GM12878 (cell line): Measurements from ENCODE around the gene LRRC2. TPM values are rescaled to one million over a fixed set of nuclear protein-coding genes. Genes with fewer than 3 reads are reported as not detected.

Experiments used
- ATAC-seq: fragments of 200-7000 bp; cut with Tn5 transposase; 3 replicates; pipeline ENCODE4 v1.9.1; 2020; ENCODE audit warnings: mild to moderate bottlenecking, moderate library complexity
- BruUV-seq: library from RNA; stranded (reverse); fragments of 400-500 nt; replicated peaks from 2 replicates; lab custom pipeline; 2021; lab: Mats Ljungman, UMichigan
- CTCF ChIA-PET: fragments of 300-600 bp; sonication (Branson Sonifier 250); formaldehyde crosslinking; extraction: SDS; loops from one replicate; lab custom pipeline; 2021; ENCODE audit warnings: inconsistent platforms; lab: Yijun Ruan, JAX
- POLR2A ChIA-PET: fragments of 350-600 bp; formaldehyde crosslinking; extraction: SDS; loops from one replicate; lab custom pipeline; 2021; ENCODE audit warnings: inconsistent platforms; lab: Charles Lee
- RAD21 ChIA-PET: fragments of 300-600 bp; sonication (Branson Sonifier 250); formaldehyde crosslinking; loops from one replicate; lab custom pipeline; 2023; ENCODE audit warnings: antibody characterized with exemption; ENCODE audit not compliant: unreplicated experiment; lab: Charles Lee
- SMC1A ChIA-PET: fragments of 300-600 bp; sonication (Branson Sonifier 250); formaldehyde crosslinking; loops from one replicate; lab custom pipeline; 2023; ENCODE audit not compliant: unreplicated experiment, uncharacterized antibody; lab: Charles Lee
- DNase-seq: peaks from one replicate; pipeline ENCODE4 v3.0.0-alpha.2; 2011; ENCODE audit warnings: low read depth, low spot score
- FAIRE-seq: peaks from 3 replicates; lab custom pipeline; 2011; peaks lifted over from hg19 to GRCh38; lab: Jason Lieb, UNC
- H2AFZ ChIP-seq: 2 replicates; pipeline ENCODE4 v1.6.0; 2011; ENCODE audit warnings: low read depth, low read length, control low read depth; ENCODE audit not compliant: control insufficient read depth
- H3K27ac ChIP-seq: 2 replicates; pipeline ENCODE4 v1.5.1; 2011; ENCODE audit warnings: control low read depth; ENCODE audit not compliant: control insufficient read depth, insufficient read depth
- H3K27me3 ChIP-seq, 2 experiments: replicated peaks in 1 of 2; 2 replicates each; pipeline versions ENCODE4 v1.6.0 to v1.6.1; 2011; ENCODE audit warnings: low read length in 1 of 2; ENCODE audit not compliant: control insufficient read depth in 2 of 2, insufficient read depth in 2 of 2
- H3K36me3 ChIP-seq, 2 experiments: 2 replicates each; pipeline ENCODE4 v1.5.1; 2011; ENCODE audit warnings: low read length in 1 of 2; ENCODE audit not compliant: control insufficient read depth in 2 of 2, insufficient read depth in 2 of 2
- H3K4me1 ChIP-seq: 2 replicates; pipeline ENCODE4 v1.6.1; 2011; ENCODE audit warnings: mild to moderate bottlenecking, low read length, moderate library complexity, mixed read lengths; ENCODE audit not compliant: control insufficient read depth, insufficient read depth
- H3K4me2 ChIP-seq: 2 replicates; pipeline ENCODE4 v1.6.0; 2011; ENCODE audit warnings: control low read depth; ENCODE audit not compliant: control insufficient read depth, insufficient read depth
- H3K4me3 ChIP-seq: fragments of 200-600 bp; sonication (generic); 2 replicates; pipeline ENCODE4 v1.5.1; 2016
- H3K79me2 ChIP-seq: 2 replicates; pipeline ENCODE4 v1.6.0; 2011; ENCODE audit warnings: low read length; ENCODE audit not compliant: control insufficient read depth, insufficient read depth
- H3K9ac ChIP-seq: 2 replicates; pipeline ENCODE4 v1.8.0; 2011; ENCODE audit warnings: low read length, control low read depth, mixed read lengths; ENCODE audit not compliant: control insufficient read depth, insufficient read depth
- H3K9me3 ChIP-seq: replicated peaks from 3 replicates; pipeline ENCODE4 v1.5.1; 2011; ENCODE audit warnings: mild to moderate bottlenecking, low read length; ENCODE audit not compliant: control insufficient read depth, insufficient read depth
- H4K20me1 ChIP-seq: 2 replicates; pipeline ENCODE4 v1.6.0; 2011; ENCODE audit not compliant: control insufficient read depth, insufficient read depth
- BHLHE40 ChIP-seq, 2 experiments: fragments of 450-650 bp in 1 of 2; IDR thresholded peaks; 2 replicates each; pipeline ENCODE4 v1.6.1; 2011 to 2017; ENCODE audit warnings: low read depth in 2 of 2, borderline replicate concordance in 1 of 2, improper control_type of control experiment in 1 of 2, low read length in 1 of 2, mild to moderate bottlenecking in 1 of 2
- CHD1 ChIP-seq: IDR thresholded peaks from 2 replicates; pipeline ENCODE4 v1.6.1; 2012; ENCODE audit warnings: low read depth, low read length, improper control_type of control experiment
- EP300 ChIP-seq, 2 experiments: fragments of 150-350 bp in 1 of 2; IDR thresholded peaks; 2 replicates each; pipeline ENCODE4 v1.6.1; 2011 to 2012; ENCODE audit warnings: low read depth in 2 of 2, low read length in 2 of 2, borderline replicate concordance in 1 of 2, improper control_type of control experiment in 1 of 2, inconsistent platforms in 1 of 2; ENCODE audit not compliant: control insufficient read depth in 1 of 2
- FOXK2 ChIP-seq: fragments of 450-650 bp; IDR thresholded peaks from 2 replicates; pipeline ENCODE4 v1.6.1; 2017; ENCODE audit warnings: mild to moderate bottlenecking, moderate library complexity
- GABPA ChIP-seq: IDR thresholded peaks from 2 replicates; pipeline ENCODE4 v1.6.1; 2014; ENCODE audit warnings: antibody characterized with exemption, low read depth, mild to moderate bottlenecking, inconsistent platforms
- NBN ChIP-seq: fragments of 450-650 bp; IDR thresholded peaks from 2 replicates; pipeline ENCODE4 v1.6.1; 2016
- ZNF217 ChIP-seq: fragments of 450-650 bp; IDR thresholded peaks from 2 replicates; pipeline ENCODE4 v1.6.1; 2017; ENCODE audit warnings: antibody characterized with exemption, mild to moderate bottlenecking
- WGBS: methylation state at CpG from one replicate; pipeline ENCODE4 v1.1.6; 2016; ENCODE audit warnings: low lambda C conversion rate; ENCODE audit not compliant: insufficient replicate concordance, insufficient coverage; ENCODE audit errors: missing lambda C conversion rate; 5-methylcytosine and 5-hydroxymethylcytosine counted together
- in situ Hi-C: fragments of 300-500 bp; cut with MboI; formaldehyde crosslinking; loops from 9 replicates; pipeline ENCODE4 v1.14.3; 2018; ENCODE audit warnings: mixed read lengths
- intact Hi-C: fragments of 100-400 bp; cut with micrococcal nuclease; formaldehyde crosslinking; loops from one replicate; pipeline ENCODE4 v1.14.2; 2022; ENCODE audit not compliant: unreplicated experiment
- polyA plus RNA-seq, 11 experiments: library from polyadenylated mRNA; depleted of rRNA in 4 of 11; unstranded in 6 of 11; stranded (reverse) in 5 of 11; fragments of >200 nt; fragmentation: Nextera tagmentation in 4 of 11; fragmentation: Illumina TruSeq in 1 of 11; extraction: Ambion mirVana in 4 of 11; extraction: Trizol in 1 of 11; gene quantifications; 1 replicate in 1 of 11; 2 replicates in 10 of 11; pipeline versions ENCODE4 v1.2.1 to v1.2.3, GENCODE V29; 2011 to 2016; ENCODE audit warnings: inconsistent platforms in 2 of 11, missing spikeins in 2 of 11, low read depth in 1 of 11
- total RNA-seq, 4 experiments: library from RNA; depleted of rRNA in 3 of 4; stranded (reverse); fragments of >200 nt in 3 of 4; fragmentation: Illumina TruSeq in 1 of 4; extraction: Trizol in 1 of 4; gene quantifications; 2 replicates each; pipeline versions ENCODE4 v1.2.1 to v1.2.3, GENCODE V29; 2013 to 2021
- TF ChIP-seq, protein P1 (sequence below): IDR thresholded peaks from 2 replicates; pipeline ENCODE4 v1.6.1; 2012; ENCODE audit warnings: low read depth, low read length, improper control_type of control experiment

The LRRC2 gene
- total and polyA plus RNA-seq, 10 of the 15 experiments (the other 5 are each of a cell fraction or from before 2014, with no cell fraction given): not detected

DNA sequence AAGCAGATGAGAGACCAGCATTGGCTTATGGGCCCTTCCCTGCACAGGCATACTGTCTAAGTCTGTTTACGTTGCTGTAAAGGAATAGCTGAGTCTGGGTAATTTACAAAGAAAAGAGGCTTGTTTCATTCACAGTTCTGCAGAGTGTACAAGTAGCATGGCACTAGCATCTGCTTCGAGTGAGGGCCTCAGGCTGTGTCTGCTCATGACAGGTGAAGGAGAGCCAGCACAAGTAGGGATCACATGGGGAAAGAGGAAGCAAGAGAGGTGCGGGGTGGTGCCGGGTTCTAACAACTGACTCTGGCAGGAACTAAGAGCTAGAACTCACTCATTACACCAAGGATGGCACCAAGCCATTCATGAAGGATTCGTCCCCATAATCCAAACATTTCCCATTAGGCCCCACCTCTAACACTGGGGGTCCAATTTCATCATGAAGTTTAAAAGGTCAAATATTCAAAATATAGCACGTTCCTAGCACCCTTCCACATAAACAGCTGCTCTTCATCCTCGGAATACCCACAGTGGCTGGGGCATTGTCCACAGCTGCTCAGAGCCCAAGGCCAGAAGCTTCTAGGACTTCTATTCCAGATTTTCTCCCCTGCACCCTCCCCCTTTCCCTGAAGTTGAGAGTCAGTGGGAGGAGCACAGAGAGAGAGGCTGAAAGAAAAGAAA lies 62.8 kb downstream of the LRRC2 start:
- Histone ChIP-seq H3K36me3 (no peaks in the 10 kb centered on the region), H2AFZ (no peak overlapping the region), H3K4me3 (no peak overlapping the region), H3K9ac (no peak overlapping the region), H3K27me3 (peaks cover 0 to 3% of the 10 kb centered on the region in 2 experiments; a peak in 1 of 4 replicates), H4K20me1 (no peaks in the 10 kb centered on the region), H3K27ac (no peak overlapping the region), H3K4me2 (no peak overlapping the region)
- ATAC-seq: no peak
- no peak for FAIRE-seq
- no TSS peak for BruUV-seq
- ChIA-PET CTCF (interaction anchor here (1.2 to 6.0 kb wide), 2 partner anchors 14 to 126 kb away, joined by 5 to 29 read pairs; no protein-coding TSS in a partner anchor), SMC1A (interaction anchor here (1.9 kb wide), 1 partner anchor 14 kb away, joined by 5 read pairs; no protein-coding TSS in a partner anchor), POLR2A (no interaction called here)
- WGBS: 96% methylated on average over 7 of the region's 7 CpGs
- no peak for DNase-seq
- intact Hi-C loops: loop anchor here (5.0 kb wide), 1 partner anchor 34 kb away; no protein-coding TSS in a partner anchor
- TF ChIP-seq CHD1: no peak
- TF ChIP-seq FOXK2: no peak
- TF ChIP-seq, all 136 proteins: peak for 0
- RAD21 ChIA-PET: interaction anchor here (1.3 kb wide), 1 partner anchor 14 kb away, joined by 5 read pairs; no protein-coding TSS in a partner anchor
- H3K4me1 ChIP-seq: peaks cover 24% of the 10 kb centered on the region
- H3K79me2 ChIP-seq: no peaks in the 10 kb centered on the region
- peaks cover 2% of the 10 kb centered on the region; the same call in 2 of the 3 replicates for H3K9me3 ChIP-seq
- in situ Hi-C loops: no loop called here

- ATAC-seq: peak; percentile 24
- Histone ChIP-seq H3K79me2 (no peaks in the 10 kb centered on the region), H3K4me3 (no peak overlapping the region), H3K27me3 (peaks cover 0 to 3% of the 10 kb centered on the region in 2 experiments; a peak in 1 of 4 replicates), H3K4me1 (peaks cover 24% of the 10 kb centered on the region), H3K9me3 (peaks cover 2% of the 10 kb centered on the region; the same call in 2 of the 3 replicates), H2AFZ (no peak overlapping the region; the same call in 1 of the 2 replicates), H3K4me2 (peak overlapping the region; percentile 63; the same call in 1 of the 2 replicates), H3K9ac (no peak overlapping the region), H3K27ac (no peak overlapping the region), H4K20me1 (no peaks in the 10 kb centered on the region), H3K36me3 (no peaks in the 10 kb centered on the region)
- peak; percentile 12 for DNase-seq
- 76% methylated on average over 4 of the region's 4 CpGs for WGBS
- BruUV-seq: no TSS peak
- in situ Hi-C loops: no loop called here
- ChIA-PET CTCF (interaction anchor here (0.8 to 6.0 kb wide), 4 partner anchors 9 to 128 kb away, joined by 3 to 29 read pairs (median 6); no protein-coding TSS in a partner anchor), RAD21 (interaction anchor here (1.3 kb wide), 1 partner anchor 13 kb away, joined by 5 read pairs; no protein-coding TSS in a partner anchor), SMC1A (interaction anchor here (1.0 to 1.9 kb wide), 4 partner anchors 9 to 128 kb away, joined by 3 to 7 read pairs (median 4); no protein-coding TSS in a partner anchor), POLR2A (no interaction called here)
- no peak for TF ChIP-seq EP300 (IDR thresholded peaks at IDR 0.05; ENCODE audit: borderline replicate concordance in 1 of 2, control insufficient read depth in 1 of 2, low read depth in 2 of 2, low read length in 2 of 2)
- TF ChIP-seq, protein P1, sequence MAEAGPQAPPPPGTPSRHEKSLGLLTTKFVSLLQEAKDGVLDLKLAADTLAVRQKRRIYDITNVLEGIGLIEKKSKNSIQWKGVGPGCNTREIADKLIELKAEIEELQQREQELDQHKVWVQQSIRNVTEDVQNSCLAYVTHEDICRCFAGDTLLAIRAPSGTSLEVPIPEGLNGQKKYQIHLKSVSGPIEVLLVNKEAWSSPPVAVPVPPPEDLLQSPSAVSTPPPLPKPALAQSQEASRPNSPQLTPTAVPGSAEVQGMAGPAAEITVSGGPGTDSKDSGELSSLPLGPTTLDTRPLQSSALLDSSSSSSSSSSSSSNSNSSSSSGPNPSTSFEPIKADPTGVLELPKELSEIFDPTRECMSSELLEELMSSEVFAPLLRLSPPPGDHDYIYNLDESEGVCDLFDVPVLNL: no peak
- TF ChIP-seq NBN: no peak
- TF ChIP-seq BHLHE40 (IDR thresholded peaks at IDR 0.05; ENCODE audit: borderline replicate concordance in 1 of 2, low read depth in 2 of 2, low read length in 1 of 2): peak; percentile 80 to 85; a peak in 3 of 4 replicates
- TF ChIP-seq ZNF217: no peak
- no peak for TF ChIP-seq GABPA
- FAIRE-seq: no peak
- intact Hi-C loops: loop anchor here (5.0 kb wide), 1 partner anchor 36 kb away; no protein-coding TSS in a partner anchor
Measured at GRCh38 chr3:46501702-46502101, 64.4 kb downstream of the LRRC2 start.
